H1 (cell line): ENCODE data around the gene NIPAL3. TPM values are rescaled to one million over a fixed set of nuclear protein-coding genes. Genes with fewer than 3 reads are reported as not detected.

Experiments used
- ASH2L ChIP-seq: fragments of 200-600, 300-600 bp; sonication (generic); IDR thresholded peaks from one replicate; pipeline ENCODE4 v1.7.1; 2017; ENCODE audit warnings: low read length
- BRCA1 ChIP-seq: IDR thresholded peaks from 2 replicates; pipeline ENCODE4 v1.6.1; 2012; ENCODE audit warnings: low read depth, low read length, improper control_type of control experiment
- EP300 ChIP-seq, 2 experiments: IDR thresholded peaks; 1 replicate in 1 of 2; 2 replicates in 1 of 2; pipeline ENCODE4 v1.6.1; 2011 to 2012; ENCODE audit warnings: low read depth in 2 of 2, low read length in 2 of 2, mild to moderate bottlenecking in 2 of 2, borderline replicate concordance in 1 of 2, inconsistent platforms in 1 of 2, moderate library complexity in 1 of 2
- PHF8 ChIP-seq: fragments of 200-600 bp; sonication (generic); conservative IDR thresholded peaks from 2 replicates; pipeline ENCODE4 v1.7.1; 2012; ENCODE audit warnings: low read depth, mild to moderate bottlenecking, inconsistent platforms, low read length, moderate library complexity
- TCF12 ChIP-seq: IDR thresholded peaks from 2 replicates; pipeline ENCODE4 v1.6.1; 2011; ENCODE audit warnings: low read depth, mild to moderate bottlenecking, low read length
- polyA plus RNA-seq, 7 experiments: library from polyadenylated mRNA; depleted of rRNA in 3 of 7; stranded (reverse) in 5 of 7; unstranded in 2 of 7; fragments of >200 nt in 5 of 7; fragments of 200-250 nt in 2 of 7; gene quantifications; 1 replicate in 5 of 7; 2 replicates in 1 of 7; 4 replicates in 1 of 7; pipeline versions ENCODE4 v1.2.1 to v1.2.3, GENCODE V29; 2011 to 2013; ENCODE audit warnings: missing spikeins in 2 of 7, mixed read lengths in 2 of 7
- total RNA-seq: library from RNA; stranded (reverse); fragmentation: NEBNext Ultra II Directional; extraction: Animal tissue kit (Norgen Biotek cat#: 25700); gene quantifications from 2 replicates; pipeline ENCODE4 v1.2.1, GENCODE V29; 2021

NIPAL3 gene
- total and polyA plus RNA-seq, 2 of the 8 experiments (the other 6 are each of a cell fraction or from before 2014, with no cell fraction given), result 8.8 to 11.0 TPM

GRCh38 chr1:24400065-24400464 lies 15.5 kb upstream of the NIPAL3 start (continued):
- TF ChIP-seq BRCA1 (no peak), PHF8 (no peak), EP300 (IDR thresholded peaks at IDR 0.05; ENCODE audit: borderline replicate concordance in 1 of 2, low read depth in 2 of 2, low read length in 2 of 2) (no peak), TCF12 (no peak), ASH2L (no peak)
